ENCODE data around the gene PCDHGA4. TPM values are rescaled to one million over a fixed set of nuclear protein-coding genes. Genes with fewer than 3 reads are reported as not detected.
"Not testable (repeated sequence)": the region's sequence is repeated elsewhere in the genome, so short reads cannot be mapped to it uniquely, and the experiment has no call there.

The PCDHGA4 gene
- polyA plus RNA-seq, 1 experiment: 4.0 TPM

GRCh38 chr5:141387557-141388311 is 32.9 kb downstream of the PCDHGA4 start, which contains the start of gene PCDHGB4:
TSS of gene PCDHGB4 (plus strand) at chr5:141387698. CDS start at chr5:141387885, 187 bp downstream.
- POLR2A ChIA-PET; H3K27me3 ChIP-seq (ENCODE audit: control insufficient read depth, insufficient read depth, low read length); H3K36me3 ChIP-seq (ENCODE audit: control insufficient read depth, insufficient read depth, low read length); DNase-seq (ENCODE audit: low read depth): not testable (repeated sequence)
- H3K4me3 ChIP-seq (ENCODE audit: low read depth, low read length): peak within 1 kb of the TSS; percentile 22; the same call in 1 of the 2 replicates
- peak; percentile 60 for TF ChIP-seq CTCF (IDR thresholded peaks at IDR 0.05; ENCODE audit: insufficient read depth, low read depth, low read length)
- CTCF ChIA-PET: interaction anchor here (0.8 to 4.1 kb wide), 7 partner anchors 14 to 176 kb away, joined by 3 to 16 read pairs (median 4); partner anchors contain the start of genes PCDHGA11, PCDHGA2 and PCDHGB3

GRCh38 chr5:141388661-141389060 is 33.8 kb downstream of the PCDHGA4 start:
- Histone ChIP-seq H3K36me3 (ENCODE audit: control insufficient read depth, insufficient read depth, low read length) (peaks cover 2% of the 10 kb centered on the region; the same call in 1 of the 2 replicates), H3K4me3 (ENCODE audit: low read depth, low read length) (no peak overlapping the region), H3K27me3 (ENCODE audit: control insufficient read depth, insufficient read depth, low read length) (no peaks in the 10 kb centered on the region)
- TF ChIP-seq CTCF (IDR thresholded peaks at IDR 0.05; ENCODE audit: insufficient read depth, low read depth, low read length): no peak
- DNase-seq (ENCODE audit: low read depth): no peak
- ChIA-PET CTCF (interaction anchor here (1.0 to 4.1 kb wide), 5 partner anchors 11 to 175 kb away, joined by 3 to 16 read pairs (median 4); partner anchors contain the start of genes PCDHGA10, PCDHGA11 and PCDHGB3), POLR2A (no interaction called here)

- H3K4me3 ChIP-seq (ENCODE audit: low read depth, low read length): no peak overlapping the region
- ChIA-PET POLR2A (no interaction called here), CTCF (interaction anchor here (1.0 to 4.7 kb wide), 9 partner anchors 12 to 175 kb away, joined by 3 to 19 read pairs (median 6); partner anchors contain the start of genes PCDHGA10, PCDHGA12, PCDHGA6 and PCDHGB3)
- peaks cover 2% of the 10 kb centered on the region; the same call in 1 of the 2 replicates for H3K36me3 ChIP-seq (ENCODE audit: control insufficient read depth, insufficient read depth, low read length)
- no peak for DNase-seq (ENCODE audit: low read depth)
- no peak for TF ChIP-seq CTCF (IDR thresholded peaks at IDR 0.05; ENCODE audit: insufficient read depth, low read depth, low read length)
- H3K27me3 ChIP-seq (ENCODE audit: control insufficient read depth, insufficient read depth, low read length): no peaks in the 10 kb centered on the region
Observed at GRCh38 chr5:141389153-141390042, 34.6 kb downstream of the PCDHGA4 start.

GRCh38 chr5:141392429-141393198 is 37.8 kb downstream of the PCDHGA4 start, which contains the start of gene PCDHGA8:
TSS of gene PCDHGA8 (plus strand) at chr5:141392633. CDS start at chr5:141392814, 181 bp downstream.
- H3K4me3 ChIP-seq (ENCODE audit: low read depth, low read length): peak within 1 kb of the TSS; percentile 14; the same call in 1 of the 2 replicates
- 0 out of 2 replicates have a peak, but pooled peaks cover 2% of the 10 kb centered on the region for H3K36me3 ChIP-seq (ENCODE audit: control insufficient read depth, insufficient read depth, low read length)
- H3K27me3 ChIP-seq (ENCODE audit: control insufficient read depth, insufficient read depth, low read length): no peaks in the 10 kb centered on the region
- ChIA-PET CTCF (interaction anchor here (0.6 to 4.7 kb wide), 10 partner anchors 20 to 171 kb away, joined by 3 to 19 read pairs (median 4); partner anchors contain the start of genes PCDHGA1, PCDHGA10, PCDHGA11 and PCDHGA4), POLR2A (interaction anchor here (0.9 kb wide), 1 partner anchor 168 kb away, joined by 3 read pairs; no protein-coding TSS in a partner anchor)
- DNase-seq (ENCODE audit: low read depth): no peak
- 0 out of 2 replicates have a peak, but pooled peaks have one; percentile 18 for TF ChIP-seq CTCF (IDR thresholded peaks at IDR 0.05; ENCODE audit: insufficient read depth, low read depth, low read length)
